HG02610 (cell line): ENCODE data around the gene NTHL1.

Experiments
- ATAC-seq: cut with Tn5 transposase; IDR thresholded peaks from one replicate; pipeline ENCODE4 v1.9.1; 2021; ENCODE audit warnings: mild to moderate bottlenecking, moderate library complexity; ENCODE audit not compliant: unreplicated experiment

Gene NTHL1

DNA sequence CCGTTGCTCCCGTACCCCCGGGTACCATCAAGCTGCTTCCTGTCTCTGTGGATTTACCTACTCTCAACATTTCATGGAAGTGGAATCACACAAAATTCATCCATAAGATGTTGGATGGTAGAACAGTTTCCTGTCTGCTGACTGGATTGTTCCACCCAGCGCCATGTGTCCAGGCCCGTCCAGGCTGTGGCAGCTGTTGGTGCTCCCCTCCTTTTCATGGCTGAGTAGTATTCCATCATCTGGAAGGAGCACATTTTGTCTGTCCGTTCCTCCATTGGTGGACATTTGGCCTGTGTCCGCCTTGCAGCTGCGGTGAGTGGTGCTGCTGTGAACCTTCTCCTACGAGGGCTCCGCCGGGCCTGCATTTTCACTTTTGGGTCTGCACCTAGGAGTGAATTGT lies 18.5 kb upstream of the NTHL1 start:
- no peak for ATAC-seq

DNA sequence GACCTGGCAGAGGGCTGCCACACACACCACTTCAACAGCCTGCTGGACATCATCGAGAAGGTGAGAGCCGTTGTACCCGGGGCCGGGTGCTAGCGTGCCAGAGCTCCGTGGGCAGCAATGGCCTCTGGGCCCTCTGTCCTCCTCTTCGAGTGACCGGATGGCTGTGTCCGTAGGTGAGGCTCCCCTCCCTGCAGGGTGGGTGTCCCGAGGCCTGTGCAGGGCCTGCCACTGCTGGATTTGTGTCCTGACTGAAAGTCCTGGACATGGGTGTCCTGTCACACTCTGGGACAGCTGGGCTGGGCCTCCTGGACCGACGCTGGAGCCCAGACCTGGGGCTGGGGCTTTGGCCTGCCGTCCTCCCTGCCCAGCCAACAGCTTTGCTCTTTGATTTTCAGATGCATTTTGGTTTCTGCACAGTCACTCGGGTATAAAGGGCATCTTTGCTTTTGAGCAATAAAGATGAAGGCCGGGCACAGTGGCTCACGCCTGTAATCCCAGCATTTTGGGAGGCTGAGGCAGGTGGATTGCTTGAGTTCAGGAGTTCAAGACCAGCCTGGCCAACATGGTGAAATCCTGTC lies 16.8 kb upstream of the NTHL1 start:
- no peak for ATAC-seq

- ATAC-seq = no peak
These were observed 16.2 kb upstream of the NTHL1 start for GRCh38 chr16:2063861-2064260.

DNA sequence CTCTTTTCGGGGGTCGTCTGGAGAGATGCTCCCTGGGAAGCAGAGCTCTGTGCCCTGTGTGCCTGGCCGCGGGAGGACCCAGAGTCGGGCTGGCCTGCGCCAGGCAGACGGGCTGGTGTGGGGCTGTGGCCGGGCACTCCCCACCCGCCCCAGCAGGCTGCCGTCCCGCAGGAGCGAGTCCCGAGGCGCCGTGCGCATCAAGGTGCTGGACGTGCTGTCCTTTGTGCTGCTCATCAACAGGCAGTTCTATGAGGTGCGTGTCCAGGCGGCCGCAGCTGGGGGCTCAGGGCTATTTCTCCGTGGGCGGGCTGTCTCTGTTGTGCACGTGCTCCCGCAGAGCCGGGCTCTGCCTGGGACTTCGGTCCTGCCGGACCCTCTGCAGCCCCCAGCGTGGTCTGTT lies 15.2 kb upstream of the NTHL1 start:
- no peak for ATAC-seq

DNA sequence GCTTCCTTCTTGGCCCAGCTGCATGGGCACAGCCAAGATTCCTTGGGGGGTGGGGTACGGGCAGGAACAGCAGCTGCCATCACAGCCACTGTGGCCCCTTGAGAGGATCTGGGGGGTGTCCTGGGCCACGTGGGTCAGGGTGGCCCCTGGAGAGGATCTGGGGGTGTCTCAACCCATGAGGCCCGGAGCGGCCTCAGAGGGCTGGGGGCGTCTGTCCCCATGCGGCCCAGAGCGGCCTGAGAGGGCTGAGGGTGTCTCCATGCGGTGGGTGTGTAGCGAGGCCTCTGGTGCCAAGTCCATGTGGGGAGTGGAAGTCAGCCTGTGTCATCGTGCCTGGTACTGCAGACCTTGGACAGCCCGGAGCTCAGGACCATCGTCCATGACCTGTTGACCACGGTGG lies 13.9 kb upstream of the NTHL1 start:
- no peak for ATAC-seq

GRCh38 chr16:2061023-2061422 lies 13.4 kb upstream of the NTHL1 start:
- ATAC-seq = no peak

DNA sequence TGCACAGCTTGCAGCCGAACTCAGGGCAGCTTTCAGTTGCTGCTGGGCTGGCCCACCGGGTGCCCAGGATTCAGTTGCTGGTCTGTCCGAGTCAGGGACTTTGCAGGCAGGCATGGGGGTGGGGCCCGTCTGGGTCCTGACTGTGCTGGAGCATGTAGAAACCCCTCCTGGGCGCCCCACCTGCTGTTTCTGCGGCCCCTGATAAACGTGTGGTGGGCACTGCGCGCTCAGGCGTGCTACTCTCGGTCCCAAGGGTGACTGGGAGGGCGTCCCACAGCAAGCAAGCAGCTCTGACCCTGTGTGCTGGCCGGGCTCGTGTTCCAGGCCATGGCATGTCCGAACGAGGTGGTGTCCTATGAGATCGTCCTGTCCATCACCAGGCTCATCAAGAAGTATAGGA lies 12.7 kb upstream of the NTHL1 start:
- ATAC-seq = no peak

- ATAC-seq = no peak
These were observed 11.2 kb upstream of the NTHL1 start for GRCh38 chr16:2058872-2059271.

GRCh38 chr16:2058420-2058819 lies 10.8 kb upstream of the NTHL1 start:
- ATAC-seq = no peak

DNA sequence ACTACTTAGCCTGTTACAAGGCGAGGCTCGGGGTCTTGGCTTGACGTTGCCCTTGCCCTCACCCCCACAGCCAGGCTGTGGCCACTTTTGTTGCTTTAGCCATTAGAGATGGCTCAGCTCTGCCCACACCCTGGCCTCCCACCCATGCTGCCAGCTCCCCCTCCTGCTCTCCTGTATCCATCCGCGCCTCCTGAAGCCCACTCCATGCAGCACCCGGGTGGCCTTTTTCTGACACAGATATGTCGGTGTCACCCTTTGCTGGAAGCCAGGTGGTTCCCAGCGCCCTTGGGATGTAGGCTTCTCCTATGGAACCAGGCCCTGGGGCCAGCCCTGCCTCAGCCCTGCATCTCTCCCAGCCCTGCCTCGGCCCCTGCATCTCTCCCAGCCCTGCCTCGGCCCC lies 9.8 kb upstream of the NTHL1 start:
- ATAC-seq = no peak

- ATAC-seq = no peak
These were observed 9.2 kb upstream of the NTHL1 start for GRCh38 chr16:2056681-2057407.

DNA sequence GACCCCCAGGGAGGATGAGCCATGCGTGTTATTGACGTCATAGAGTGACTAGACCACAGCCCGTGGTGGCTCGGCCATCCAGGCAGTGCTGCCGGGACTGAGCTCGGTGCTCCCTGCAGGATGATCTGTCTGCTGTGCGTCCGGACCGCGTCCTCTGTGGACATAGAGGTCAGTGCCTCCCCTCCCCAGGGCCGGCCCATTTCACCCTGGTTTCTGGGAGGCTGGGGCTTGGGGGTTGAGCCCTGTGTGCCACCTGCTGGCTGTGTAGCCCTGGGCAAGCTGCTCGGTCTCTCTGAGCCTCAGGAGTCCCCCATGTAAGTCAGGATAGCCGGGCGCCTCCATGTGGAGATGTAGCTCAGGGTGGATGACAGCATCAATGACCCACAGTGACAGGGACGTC lies 8.4 kb upstream of the NTHL1 start:
- ATAC-seq = no peak

DNA sequence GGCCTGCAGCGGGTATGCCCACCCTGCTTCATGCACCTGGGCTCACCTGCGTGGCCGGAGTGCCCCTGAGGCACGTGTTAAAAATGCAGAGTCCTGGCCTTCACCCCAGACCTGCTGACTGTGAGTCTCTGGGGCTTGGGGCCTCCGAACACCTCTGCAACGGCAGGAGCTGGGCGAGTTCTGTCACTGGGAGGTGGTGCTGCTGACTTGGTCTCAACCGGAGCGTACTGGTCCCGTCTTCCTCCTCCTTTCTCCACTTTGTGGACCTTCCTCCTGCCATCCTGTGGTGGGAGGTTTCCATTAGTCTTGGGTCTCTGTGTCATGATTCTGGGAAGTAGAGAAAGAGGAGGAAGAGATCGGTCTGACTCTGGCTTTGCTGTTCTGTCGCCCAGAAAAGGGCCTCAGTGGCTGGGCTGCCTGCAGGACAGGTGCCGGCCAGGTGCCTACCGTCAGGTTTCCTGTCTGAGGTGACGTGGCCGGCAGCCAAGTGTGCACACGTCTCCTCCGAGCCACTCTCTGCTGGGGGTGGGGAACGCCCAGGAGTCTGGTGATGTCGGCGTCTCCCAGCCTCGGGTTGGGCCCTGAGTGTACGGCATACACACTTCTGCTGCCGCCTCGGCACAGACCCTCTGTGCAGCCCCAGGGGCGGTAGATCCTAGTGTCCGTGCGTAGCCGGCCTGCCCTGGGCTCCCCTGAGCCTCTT lies 7.1 kb upstream of the NTHL1 start:
- no peak for ATAC-seq

DNA sequence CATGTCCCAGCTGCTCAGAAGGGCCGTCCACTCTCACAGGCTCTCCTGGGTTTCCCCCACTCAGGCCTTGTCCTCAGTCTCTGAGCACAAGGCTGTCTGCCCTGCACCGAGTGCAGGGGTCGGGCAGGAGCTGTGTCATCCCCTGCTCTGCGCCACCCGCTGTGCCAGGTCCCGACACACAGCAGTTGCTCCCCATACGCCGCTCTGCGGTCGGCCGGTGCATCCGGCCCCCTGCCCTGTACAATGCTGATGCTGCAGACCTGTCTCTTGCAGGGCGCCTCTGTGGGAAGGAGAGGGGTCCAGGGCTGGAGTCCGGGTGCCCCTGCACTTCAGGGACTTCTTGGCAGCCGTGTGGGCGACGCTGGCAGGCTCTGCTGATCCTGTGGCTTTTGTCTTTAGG lies 6.3 kb upstream of the NTHL1 start:
- ATAC-seq = no peak

DNA sequence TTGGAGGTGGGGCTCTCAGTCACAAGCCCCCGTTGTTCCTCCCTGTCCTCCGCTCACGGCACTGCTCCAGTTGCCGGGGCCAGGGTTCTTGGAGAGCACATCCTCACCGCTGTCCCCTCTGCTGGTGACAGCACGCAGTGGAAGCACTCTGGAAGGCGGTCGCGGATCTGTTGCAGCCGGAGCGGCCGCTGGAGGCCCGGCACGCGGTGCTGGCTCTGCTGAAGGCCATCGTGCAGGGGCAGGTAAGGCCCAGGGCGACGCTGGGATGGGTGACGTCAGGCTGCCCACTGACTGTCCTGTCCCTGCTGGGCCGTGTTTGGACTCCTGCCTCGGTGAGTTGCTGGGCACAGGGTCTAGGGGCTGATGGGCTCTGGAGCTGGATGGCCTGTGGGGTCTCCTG lies 5.6 kb upstream of the NTHL1 start:
- ATAC-seq = no peak

DNA sequence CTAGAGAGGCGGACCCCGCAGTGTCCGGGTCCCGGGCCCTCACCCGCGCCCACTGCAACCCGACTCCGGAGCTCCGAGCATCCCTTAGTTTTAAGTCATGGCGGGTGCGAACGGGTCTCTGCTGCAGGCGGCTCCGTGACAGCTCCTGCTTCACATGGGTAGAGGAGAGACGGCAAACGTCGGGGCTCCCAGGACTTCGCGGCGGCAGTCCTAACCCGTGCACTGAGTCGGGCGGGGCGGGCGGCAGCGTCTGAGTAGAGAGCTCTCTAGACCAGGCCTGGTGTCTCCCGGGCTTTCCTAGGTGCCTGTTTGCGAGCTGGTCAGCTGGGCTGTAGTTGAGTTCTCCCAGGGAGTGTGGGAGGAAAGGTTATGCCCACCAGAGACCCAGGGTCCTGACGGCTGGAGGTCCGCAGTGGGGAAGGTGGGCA lies 496 bp upstream of the NTHL1 start:
- ATAC-seq = no peak

- ATAC-seq = no peak
These were observed 723 bp downstream of the NTHL1 start for GRCh38 chr16:2046893-2047329.

DNA sequence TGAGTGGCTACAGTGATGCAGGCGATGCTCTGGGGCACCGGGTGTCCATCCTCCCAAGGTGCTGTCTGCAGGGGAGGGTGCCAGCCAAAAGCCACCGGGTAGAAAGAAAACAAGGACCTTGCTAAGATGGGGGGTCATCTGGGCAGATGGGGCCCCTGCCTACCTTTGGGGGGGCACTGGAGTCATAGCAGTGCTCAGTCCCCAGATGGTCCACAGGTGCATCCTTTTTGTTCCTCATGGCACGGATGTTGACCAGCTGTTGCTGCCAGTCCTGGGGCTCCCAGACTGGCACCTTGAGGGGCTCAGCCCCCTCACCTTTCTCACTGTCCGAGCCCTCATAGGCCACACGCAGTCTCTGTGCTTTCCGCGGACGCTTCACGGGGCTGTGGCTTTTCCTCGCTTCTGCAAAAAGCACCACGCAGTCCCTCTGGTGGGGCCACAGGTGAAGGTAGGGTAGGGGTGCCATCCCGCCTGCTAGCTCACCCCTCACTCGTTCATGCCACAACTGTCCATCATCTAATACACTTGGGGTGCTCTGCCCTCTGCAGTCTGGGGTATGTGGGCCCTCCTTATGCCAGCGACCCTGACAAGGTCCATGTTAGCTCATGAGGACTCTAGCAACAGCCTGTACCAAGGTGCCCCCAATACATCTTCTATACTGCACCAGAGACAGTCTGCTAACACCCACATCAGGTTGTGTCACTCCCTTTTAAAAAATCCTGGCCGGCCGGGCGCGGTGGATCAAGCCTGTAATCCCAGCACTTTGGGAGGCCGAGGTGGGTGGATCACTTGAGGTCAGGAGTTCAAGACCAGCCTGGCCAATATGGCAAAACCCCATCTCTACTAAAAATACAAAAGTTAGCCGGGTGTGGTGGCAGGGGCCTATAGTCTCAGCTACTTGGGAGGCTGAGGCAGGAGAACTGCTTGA lies 1.4 kb downstream of the NTHL1 start:
- no peak for ATAC-seq

- ATAC-seq = no peak
These were observed 3.1 kb downstream of the NTHL1 start for GRCh38 chr16:2044541-2044940.

GRCh38 chr16:2043667-2044451 lies 3.8 kb downstream of the NTHL1 start:
- ATAC-seq = no peak
